HG03571 (cell line): ENCODE data around the gene NTSR1.

Experiments
- ATAC-seq: cut with Tn5 transposase; IDR thresholded peaks from one replicate; pipeline ENCODE4 v1.9.1; 2021; ENCODE audit not compliant: unreplicated experiment

NTSR1 gene

DNA sequence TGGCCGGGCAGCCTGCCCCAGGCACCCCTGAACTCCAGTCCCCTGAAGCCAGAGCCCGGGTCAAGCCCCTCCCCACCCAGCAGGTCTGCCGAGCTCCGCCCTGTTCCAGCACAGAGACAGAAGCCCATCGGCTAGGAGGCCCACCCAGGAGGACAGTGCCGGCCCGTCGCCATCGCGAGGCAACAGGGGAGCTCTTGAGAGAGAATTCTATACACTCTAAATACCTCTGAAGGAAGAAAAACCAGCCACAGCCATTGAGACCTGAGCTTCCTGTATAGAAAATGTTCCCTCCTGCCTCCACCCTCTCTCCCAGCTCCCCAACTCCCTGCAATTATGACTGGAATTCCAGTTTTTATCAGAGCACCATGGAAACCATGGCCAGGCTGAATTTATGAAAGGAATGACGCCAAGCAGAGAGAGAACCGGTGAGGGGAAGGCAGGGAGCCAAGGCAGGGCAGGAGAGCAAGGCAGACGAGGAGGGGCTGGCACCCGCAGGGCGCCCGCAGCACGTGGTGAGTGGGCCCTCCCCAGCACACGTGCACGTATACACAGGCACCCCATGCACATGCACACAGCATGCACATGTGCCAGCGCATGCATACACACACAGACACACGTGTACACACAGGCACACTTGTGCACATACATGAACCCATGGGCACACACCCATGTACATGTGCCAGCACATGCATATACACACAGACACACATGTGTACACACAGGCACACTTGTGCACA, 60.1 kb downstream of the NTSR1 start:
- no peak for ATAC-seq

GRCh38 chr20:62769346-62770071, 60.9 kb downstream of the NTSR1 start:
- no peak for ATAC-seq

DNA sequence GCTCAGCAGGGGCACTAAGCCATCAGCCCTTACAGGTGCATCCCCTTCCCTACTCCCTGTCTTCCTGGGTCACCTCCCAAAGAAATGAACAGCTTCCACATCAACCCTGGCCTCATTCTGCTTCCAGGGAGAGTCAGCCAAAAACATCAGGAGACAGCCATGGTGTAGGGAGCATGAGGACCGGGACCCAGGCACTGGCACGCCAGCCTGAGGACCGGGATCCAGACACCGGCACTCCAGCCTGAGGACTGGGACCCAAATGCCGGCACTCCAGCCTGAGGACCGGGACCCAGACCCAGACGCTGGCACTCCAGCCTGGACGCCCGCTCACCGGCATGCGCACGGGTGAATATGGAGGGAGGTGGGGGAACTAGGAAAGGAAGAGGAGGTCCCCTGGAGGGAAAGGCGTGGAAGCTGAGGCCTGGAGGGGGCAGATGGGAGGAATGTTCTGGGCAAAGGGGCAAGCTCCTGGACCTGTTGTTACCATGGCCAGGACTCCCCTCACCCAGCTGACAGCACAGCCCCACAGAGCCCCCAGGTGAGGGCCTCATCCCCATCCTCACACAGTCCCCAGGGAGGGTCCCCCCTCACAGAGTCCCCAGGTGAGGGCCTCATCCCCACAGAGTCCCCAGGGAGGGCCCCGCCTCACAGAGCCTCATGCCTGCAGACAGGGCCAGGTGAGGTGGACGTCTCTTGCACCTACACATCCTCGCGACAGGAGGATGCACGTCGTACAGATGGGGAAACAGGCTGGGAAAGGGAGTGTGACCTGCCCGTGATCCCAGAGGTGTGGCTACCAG, 61.7 kb downstream of the NTSR1 start:
- ATAC-seq, result no peak

- ATAC-seq, result no peak
Observed at GRCh38 chr20:62770916-62771315, 62.3 kb downstream of the NTSR1 start.

DNA sequence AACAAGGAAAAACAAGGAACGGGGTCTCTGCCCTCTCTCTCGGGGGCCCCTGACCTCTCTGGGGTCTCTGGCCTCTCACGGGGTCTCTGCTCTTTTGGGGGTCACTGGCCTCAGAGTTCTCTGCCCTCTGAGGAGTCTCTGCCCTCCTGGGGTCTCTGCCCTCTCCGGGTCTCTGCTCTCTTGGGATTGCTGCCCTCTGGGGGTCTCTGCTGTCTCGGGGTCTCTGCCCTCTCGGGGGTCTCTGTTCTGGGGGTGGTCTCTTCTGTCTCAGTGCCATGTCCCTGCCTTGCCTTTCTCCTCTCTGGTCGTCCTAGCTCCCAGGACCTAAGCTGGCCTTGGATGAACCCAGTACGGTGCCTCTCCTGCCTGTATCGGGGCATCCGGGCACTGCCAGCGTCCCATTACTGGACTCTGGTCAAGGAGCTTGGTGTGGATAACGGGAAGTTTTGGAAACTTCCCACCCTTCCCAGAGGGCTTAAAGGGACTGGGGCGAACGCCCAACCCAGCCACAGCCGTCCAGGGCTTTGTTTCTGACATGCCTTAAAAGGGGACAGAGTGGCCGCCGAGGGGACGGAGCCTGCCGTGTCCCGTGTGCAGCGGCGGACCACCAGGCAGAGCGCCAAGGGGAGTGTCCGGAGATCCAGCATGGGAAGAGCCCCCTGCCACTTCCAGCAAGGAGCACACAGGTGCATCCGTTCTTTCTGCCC, 62.9 kb downstream of the NTSR1 start:
- ATAC-seq, result no peak

- ATAC-seq, result no peak
Observed at GRCh38 chr20:62772103-62772611, 63.5 kb downstream of the NTSR1 start.

DNA sequence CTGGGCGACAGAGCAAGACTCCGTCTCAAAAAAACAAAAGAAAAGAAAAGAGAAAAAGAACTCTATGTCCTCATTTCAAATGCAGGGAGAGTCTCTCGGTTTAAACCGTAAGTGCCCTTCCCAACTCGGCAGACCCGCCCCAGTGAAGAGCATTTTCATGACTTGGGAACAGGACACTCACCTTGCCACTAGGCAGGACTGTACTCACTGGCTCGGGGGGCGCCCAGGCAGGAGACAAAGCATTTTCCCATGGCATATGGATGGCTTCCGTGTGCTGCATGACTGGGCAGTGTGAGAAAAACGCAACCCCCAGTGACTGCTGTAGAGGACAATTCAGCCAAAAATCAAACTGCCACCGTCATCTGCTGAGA, 64.0 kb downstream of the NTSR1 start:
- ATAC-seq, result no peak

DNA sequence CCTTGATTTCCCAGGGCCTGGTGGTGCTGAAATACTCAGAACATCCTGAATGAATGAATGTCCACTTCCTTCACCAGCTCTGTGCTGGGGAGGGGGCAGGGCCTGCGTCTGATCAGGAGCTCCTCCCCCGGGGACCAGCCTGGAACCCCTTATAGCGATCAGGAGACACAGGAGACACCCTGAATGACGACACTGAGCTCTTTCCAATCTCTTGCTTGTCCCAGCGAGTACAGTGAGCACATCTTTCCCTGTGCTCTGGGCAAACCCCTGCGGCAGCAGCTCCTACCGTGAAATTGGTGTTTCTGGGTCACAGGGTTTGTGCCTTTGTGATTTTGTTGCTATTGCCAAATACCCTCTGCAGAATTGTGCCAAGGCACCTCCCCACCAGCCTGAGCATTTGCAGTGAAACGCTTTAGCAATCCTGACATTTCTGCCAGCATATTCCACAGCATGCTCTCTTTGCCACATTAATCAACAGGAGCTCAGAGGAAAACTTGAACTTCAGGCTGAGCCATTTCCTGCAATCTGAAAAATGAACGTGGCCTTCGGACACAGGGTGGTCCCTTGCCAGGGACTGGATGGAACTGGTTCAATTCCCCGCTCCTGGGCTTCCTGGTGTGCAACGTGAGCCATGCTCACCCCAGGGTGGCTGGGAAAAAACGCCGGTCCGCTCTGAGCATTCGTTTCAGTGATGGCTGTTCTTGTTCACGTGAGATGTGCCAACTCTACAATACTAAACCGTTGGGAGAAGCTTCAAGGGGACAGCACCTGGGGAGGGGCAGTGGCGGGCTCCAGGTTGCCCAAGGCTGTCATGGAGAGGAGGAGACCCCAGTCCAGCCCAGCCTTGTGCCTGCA, 64.6 kb downstream of the NTSR1 start:
- no peak for ATAC-seq

DNA sequence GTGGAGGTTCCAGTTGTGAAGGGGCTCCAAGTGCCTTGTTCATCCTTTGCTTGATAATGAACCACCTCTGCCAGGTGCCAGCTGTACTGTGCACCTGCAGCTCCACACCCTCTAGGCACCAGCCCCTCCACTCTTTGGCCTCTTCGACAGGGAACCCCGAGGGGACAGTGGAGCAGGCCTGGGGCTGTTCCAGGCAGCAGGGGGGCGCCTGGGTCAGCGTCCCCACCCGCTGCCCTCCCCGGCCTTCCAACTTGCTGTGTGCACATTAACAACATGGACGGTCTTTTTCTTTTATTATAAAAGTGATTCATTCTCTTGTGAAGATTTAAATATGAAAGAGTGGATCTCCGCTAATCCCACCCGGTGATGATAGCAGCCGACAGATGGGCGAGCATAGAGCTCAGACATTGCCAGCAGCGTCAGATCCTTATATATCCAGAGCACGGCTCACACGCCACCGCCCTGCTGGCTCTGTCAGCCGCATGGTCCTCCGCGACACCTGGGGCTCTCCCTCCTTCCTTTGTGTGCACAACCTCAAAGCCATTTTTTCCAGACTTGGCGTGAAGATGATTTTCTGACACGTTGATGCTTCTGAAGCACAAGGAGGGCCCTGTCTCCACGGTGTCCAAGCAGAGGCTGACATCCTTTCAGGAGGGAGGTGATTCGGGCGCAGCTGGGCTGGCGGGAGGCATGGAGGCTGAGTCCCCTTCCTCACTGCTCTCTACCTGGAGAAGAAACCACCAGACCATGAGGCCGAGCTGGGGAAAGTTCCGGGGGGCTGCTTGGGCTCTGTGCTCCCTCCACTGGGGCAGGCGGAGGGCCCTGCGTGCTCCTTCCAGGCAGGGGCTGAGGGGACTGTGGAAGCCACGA, 65.4 kb downstream of the NTSR1 start:
- ATAC-seq, result no peak

DNA sequence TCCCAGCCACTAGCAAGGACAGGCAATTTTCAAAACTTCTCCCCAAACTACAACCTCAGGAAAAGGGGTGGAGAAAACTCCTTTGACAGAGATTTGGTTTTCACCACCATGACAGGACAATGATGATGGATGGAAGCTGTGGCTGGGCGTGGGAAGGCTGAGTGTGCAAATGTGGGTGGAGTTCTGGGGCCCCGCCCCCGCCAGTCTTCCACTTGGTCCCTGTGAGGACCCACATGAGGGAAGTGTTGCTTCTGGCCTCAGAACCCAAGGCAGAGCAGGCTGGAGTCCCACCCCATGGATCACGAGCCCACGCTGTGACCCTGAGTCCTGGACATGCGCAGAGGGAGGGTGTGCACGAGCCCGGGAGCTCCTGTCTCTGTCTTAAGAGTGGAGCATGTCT, 66.1 kb downstream of the NTSR1 start:
- ATAC-seq, result no peak

GRCh38 chr20:62775206-62775605, 66.6 kb downstream of the NTSR1 start:
- no peak for ATAC-seq

- no peak for ATAC-seq
Observed at GRCh38 chr20:62776035-62776691, 67.5 kb downstream of the NTSR1 start.

- ATAC-seq, result no peak
Observed at GRCh38 chr20:62776692-62777527, 68.3 kb downstream of the NTSR1 start.

- no peak for ATAC-seq
Observed at GRCh38 chr20:62777528-62777830, 68.8 kb downstream of the NTSR1 start.

DNA sequence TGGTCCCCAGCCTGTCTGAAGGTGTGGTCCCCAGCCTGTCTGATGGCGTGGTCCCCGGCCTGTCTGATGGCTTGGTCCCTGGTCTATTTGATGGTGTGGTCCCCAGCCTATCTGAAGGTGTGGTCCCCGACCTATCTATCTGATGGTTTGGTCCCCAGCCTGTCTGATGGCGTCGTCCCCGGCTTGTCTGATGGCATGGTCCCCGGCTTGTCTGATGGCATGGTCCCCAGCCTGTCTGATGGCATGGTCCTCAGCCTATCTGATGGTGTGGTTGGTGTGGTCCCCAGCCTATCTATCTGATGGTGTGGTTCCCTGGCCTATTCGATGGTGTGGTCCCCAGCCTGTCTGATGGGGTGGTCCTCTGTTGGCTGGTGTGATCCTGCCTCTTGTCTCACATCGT, 69.4 kb downstream of the NTSR1 start:
- no peak for ATAC-seq

- ATAC-seq, result no peak
Observed at GRCh38 chr20:62778601-62779416, 70.2 kb downstream of the NTSR1 start.

GRCh38 chr20:62779417-62779685, 70.7 kb downstream of the NTSR1 start:
- no peak for ATAC-seq
